Pons (tissue), 1 donor: ENCODE measurements around the gene POLN.
A peak's percentile ranks its signal among the peaks of the same experiment; 100 is the strongest.
"Not testable (repeated sequence)": the region's sequence is repeated elsewhere in the genome, so short reads cannot be mapped to it uniquely, and the experiment has no call there.

ENCODE experiments used
- DNase-seq: peaks from one replicate; pipeline ENCODE4 v3.0.0-alpha.2; 2016; ENCODE audit warnings: low spot score

POLN gene

DNA sequence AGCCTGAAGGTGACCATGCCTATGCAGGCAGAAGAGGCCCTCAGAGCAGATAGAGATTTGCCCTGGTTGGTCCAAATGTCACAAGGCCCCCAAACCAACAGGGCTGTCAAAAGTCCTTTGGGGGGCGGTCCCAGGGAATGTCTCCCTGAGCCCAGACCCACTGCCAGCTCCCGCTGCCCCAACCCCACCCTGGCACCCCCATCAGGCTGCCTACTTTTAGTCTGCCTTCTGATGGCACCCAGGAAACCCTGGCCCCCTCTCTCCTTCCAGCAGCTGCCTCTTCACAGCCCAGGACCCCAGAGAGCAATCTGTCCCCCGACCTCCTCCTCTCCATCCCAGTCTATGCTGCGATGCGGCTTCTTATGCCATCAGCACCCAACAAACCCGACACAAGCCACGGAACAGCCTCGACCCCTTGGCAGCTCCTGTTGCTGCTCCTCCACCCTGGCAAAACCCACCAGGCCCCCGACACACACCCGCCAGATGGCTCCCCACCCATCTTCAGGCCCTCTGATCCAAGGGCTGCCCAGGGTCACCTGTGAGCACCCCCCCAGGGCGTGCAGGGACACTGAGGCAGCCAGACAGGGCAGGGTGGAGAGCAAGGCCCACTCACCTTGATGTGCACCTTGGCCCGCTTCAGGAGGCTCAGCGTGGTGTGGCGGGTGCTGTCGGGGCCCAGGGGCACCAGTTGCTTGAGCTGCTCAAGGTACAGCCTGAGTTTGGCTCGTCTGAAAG is 10.0 kb upstream of the POLN start:
- no peak for DNase-seq

DNA sequence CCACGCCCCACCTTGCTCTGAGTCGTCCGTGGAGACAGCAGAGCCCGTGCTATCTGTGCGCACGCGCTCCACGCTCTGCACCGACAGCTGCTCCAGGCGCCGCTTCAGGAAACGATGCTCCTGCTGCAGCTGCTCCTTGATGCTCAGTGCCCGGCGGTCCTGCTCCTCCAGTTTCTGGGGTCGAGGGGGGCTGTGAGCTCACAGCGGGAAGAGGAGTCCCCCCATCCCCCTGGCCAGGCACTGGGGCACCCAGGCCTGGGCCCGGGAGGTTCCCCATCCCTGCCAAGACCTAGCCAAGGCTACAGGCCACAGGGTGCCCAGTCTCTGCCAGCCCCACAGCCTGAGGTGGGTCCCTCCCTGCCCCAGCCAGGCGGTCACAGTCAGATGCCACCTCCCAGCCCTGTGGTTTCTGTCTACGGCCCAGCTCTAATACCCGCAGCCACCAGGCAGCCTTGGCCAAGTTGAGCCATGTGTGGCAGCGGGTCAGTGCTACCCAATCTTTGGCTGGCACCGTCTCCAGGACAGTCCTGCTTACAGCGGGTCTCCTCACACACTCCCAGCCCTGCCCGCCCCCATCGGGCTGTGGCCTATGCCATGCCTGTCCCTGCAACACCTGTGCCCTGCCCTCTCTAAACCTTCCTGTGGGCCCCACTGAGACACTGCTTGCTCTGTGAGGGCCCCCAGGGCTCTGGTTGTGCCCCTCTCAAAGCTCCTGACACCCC is 9.3 kb upstream of the POLN start:
- no peak for DNase-seq

DNA sequence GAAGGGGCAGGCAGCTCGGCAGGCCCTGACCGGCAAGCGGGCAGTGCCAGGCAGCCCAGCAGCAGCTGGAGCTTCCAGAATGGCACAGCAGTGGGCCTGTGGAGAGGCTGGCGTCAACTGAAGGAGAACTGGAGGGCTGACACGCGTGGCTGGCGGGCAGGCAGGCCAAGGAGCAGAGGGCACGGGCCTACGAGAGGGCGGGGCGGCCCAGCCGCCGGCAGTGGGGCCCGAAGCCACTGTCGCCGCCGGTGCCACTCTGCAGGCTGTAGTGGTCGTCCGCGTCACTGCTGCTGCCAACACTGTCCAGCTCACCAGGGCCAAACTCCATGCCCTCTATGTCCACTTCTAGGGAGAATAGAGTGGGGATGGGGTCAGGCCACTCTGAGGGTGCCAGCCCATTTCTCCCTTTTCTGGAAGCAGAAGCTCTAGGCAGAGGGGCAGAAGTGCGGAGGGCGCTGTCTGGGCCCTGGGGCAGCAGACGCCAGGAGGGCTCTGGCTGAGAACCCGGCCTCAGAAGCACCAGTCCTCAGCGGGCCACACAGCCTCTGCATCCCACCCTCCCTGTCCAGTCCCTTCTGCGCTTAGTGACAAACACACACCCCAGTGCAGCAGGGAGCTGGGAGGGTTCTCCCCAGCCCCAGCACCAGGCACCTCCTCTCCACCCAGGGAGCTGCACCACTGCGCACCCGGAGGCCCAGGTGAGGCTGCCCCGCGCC is 8.6 kb upstream of the POLN start:
- no peak for DNase-seq

DNA sequence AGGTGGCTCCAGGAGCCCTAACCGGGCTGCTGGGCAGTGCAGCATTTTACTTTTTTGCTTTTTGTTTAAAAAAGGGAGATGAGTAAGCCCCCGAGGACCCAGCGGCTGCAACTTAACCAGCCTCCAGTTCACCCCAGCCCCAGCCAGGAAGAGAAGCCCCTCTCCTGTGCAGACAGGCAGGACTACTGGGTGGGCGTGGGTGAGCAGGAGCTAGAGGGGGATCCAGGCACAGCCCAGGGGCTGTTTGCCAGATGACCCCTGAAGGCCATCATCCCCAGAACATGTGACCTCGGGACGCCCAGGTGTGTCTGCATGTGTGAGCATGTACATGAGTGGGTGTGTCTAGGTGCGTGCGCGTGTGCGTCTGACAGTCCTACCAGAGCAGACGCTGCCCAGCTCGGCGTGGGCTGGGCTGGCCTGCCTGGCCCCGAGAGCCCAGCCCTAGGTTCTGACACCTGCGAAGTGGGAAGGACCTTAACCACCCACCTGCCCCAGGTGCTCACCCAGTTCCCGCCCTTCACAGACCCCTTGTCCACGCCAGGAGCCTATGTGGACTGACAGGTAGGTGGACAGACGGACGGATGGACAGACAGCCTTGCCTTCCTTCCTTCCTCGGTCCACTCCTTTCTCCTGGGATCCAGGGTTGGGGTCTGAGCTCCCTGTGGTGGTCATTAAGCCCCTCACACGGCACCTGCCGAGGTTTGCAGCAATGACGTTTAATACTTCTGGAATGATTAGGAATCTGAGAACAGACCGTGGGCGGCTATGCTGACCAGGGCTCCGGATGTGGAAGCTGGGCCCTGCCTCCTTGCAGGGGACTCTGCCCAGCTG is 7.8 kb upstream of the POLN start:
- DNase-seq = no peak

DNA sequence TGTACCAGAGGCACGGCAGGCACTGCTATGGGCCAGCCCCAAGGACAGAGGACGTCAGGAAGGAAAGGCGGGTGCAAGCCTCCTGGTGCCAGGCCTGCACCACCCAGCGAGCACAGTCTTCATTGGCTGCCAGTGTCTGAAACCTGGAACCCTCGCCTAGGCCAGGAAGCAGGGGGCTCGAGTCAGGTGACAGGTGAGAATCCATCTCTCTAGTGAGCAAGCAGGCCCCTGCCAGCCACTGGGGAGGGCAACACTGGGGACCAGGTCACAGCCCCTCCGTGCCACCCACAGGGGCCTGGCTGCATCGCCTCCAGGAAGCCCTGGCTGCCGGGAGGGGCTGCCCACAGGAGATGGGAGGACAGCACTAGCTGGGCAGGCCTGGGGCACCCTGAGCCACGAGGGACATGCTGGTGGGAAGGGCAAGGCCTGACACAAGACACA is 6.9 kb upstream of the POLN start:
- DNase-seq = no peak

DNA sequence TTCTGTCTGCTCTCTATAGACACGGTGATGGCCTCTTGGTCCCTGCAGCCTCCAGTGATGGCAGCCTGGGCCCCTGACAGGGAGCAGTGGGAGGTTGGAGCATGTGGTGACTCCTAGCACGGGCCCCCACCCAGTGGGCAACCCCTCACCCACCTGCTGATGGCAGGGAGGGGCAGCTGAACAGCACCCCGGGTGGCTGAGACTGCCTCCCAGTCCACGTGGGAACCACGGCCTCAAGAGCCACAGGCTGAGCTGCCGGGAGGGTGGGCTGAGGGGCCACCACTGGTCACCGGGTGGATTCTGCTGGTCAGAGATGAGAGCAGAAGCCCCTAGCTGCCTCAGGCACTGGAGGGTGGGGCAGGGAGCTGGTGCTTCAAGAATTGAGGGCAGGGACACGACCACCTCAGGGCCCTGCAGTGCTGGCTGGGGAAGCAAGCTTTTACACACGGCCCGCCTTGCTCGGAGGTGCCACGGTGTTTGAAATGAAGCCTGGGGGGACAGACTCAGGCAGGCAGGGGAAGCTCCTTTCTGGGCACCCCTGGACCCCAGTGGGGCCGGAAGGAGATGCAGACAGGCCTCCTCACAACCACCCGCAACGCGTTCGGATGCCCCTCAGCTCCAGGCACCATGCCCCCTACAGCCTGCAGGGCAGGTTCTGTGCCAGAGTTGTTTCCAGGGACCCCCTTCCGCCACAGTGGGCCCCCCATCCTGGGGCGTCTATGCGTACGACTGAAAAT is 6.3 kb upstream of the POLN start:
- DNase-seq = no peak

DNA sequence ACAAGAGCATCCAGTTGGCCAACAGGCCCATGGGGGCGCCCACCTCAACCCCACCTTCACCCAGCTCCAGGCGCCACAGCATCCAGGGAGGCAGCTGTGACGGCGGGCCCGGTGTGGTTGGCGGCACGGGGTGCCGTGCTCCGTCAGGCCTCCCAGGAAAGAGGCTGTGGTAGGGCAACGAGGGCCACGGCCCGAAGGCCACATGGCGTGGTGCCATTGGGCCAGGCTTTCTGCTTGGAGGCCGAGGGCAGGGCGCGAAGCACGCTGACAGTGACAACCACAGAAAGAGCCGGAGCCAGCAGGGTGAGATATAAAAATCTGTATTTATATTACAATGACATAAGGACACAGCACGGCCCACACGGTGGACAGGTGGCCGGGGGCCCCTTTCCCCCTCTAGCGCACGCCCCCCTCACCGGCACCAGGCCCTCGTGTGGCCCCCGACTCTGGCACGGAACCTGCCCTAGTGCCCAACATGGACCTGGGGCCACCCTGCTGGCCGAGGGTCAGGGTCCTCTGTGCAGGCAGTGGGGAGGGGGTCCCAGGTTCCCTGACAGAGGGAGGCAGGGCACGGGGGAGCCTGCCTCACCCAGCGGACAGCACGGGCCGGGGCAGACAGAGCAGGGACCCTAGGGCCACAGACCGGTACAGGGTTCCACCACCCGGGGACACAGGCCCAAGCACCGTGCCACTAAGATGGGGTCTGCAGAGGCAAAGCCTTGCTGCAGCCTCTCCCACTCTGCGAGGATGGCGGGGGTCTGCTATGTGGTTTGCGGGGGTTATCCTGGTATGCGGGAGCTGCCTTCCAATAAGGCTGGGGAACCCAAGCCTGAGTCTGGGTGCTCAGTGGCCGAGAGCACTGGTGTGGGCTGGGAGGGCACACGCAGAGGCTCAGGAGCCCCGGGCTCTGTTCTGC is 5.5 kb upstream of the POLN start:
- no peak for DNase-seq

DNA sequence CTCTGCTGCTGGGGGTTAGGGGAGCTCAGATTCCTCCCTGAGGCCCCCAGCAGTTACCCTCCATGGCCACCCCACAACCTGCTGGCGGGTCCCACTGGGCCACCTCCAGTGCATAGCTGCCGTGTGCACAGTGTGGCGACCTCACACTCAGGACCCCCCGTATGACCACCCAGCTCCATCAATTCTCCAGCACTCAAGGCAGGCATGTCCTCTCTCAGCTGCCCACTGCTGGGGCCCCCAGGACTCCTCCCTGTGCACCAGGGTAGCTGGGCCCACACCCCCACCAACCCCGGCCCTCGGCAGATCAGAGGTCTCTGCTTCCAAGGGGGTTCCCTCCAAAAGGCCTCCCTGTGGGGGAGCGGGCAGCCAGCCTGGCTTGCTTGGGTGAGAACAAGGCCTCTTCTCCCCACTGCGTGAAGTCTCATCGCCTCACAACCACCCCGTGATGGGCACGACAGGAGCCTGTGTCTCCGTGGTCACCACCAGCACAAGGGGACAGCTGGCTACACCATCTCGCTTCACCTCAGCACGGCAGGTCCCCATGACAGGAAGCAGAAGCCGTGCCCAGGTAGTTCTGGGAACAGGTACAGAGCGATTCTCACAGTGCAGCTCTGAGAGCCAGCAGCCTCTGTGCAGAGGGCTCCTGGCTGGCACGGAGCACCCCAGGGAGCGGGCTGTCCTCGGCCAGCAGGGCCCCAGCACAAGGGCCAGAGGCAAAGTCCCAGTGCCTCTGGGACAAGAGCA is 4.6 kb upstream of the POLN start:
- DNase-seq = no peak

DNA sequence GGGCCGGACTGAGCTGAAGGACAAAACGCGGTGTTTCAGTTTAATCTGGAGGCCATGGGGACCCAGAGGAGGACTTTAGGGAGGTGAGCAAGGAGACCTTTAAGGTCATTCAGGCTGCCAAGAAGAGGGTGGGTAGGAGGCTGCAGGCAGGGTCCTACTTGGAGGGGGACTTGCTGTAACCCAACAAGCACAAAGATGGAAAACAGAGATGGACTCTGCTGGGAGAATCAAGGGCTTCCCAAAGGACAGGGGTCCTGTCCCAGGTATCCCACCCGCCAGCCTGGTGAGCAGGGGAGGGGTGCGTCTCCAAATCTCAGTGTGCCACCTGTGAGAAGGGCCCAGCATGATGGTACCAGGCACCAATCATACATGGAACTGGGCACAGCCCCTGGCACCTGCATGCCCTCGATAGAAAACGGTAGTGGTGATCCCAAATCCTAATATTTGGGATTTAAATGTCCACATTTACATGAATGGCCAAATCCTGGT is 3.9 kb upstream of the POLN start:
- DNase-seq = no peak

DNA sequence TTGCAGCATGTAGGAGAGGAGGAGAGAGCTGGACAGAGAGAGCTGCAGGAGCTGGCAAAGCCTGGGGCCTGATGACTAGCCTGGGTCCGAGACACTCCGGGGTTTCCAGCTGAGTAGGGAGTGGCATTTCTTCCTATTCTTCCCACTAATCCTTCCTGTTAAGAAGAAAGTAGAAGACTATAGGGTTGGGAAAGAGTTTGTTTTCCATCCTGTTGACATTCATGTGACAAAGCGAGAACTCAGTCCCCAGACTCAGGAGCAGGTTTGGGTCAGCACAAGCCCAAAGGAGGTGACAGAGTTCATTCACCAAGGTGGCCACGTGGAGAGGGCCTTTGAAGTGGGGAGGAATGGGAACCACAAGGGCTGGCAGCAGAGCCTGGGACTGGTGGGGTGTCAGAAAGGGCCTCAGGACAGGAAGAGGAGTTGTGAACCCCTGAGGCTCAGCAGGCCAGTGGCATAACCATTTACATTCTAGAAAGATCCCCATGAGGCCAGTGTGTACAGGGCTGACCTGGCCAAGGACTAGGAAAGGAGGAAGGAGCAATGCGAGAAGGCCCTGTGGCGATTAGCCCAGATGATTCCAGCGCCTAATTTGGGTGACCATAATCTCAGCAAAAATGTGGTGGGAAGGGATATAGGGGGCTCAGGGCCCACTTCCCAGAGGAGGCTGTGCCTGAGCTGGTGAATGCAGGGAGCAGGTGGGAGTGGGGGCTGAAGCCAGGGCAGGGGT is 3.3 kb upstream of the POLN start:
- DNase-seq = no peak

DNA sequence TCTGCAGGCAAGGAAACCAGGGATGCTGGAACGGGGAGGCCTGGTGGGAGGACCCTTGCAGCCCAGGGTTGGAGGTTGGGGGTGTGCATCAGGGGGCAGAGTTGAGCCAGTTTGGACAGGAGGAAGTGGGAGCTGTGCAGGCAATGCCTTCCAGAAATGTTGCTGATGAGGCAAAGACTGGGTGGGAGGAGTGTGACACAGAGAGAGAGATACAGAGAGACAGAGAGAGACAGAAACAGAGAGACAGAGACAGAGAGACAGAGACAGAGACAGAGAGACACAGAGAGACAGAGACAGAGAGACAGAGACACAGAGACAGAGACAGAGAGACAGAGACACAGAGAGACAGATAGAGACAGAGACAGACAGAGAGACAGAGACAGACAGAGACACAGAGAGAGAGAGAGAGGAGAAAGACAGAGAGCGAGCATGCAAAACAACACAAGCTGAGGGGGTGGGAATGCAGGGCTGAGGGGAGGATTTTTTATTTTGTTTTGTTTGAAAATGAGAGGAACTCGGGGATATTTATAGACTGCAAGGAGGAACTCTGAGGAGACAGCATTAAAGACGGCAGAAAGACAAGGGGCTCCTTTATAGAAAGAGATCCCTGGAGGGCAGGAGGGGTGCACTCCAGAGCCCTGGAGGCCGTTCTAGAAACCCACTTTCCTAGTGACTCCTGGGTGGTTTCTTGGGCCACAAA is 1.9 kb upstream of the POLN start:
- peak; percentile 79 for DNase-seq

DNA sequence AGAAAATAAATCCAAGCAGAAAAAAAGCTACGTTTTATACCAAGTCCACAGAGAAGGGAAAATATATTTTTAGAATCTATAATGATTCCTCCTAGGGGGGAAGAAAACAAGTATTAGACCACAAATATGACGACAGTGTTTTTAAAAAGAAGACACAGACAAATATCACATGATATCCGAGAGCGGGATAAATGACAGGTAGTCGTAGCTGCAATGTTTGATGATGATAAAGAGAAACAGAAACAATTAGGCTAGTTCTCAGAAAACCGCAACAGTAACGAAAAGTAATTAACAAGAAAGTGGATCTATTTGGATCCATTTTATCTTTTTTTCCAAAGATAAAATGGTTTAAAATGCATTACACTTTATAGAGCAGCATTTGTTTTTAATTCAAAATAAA is 918 bp downstream of the POLN start:
- no peak for DNase-seq

DNA sequence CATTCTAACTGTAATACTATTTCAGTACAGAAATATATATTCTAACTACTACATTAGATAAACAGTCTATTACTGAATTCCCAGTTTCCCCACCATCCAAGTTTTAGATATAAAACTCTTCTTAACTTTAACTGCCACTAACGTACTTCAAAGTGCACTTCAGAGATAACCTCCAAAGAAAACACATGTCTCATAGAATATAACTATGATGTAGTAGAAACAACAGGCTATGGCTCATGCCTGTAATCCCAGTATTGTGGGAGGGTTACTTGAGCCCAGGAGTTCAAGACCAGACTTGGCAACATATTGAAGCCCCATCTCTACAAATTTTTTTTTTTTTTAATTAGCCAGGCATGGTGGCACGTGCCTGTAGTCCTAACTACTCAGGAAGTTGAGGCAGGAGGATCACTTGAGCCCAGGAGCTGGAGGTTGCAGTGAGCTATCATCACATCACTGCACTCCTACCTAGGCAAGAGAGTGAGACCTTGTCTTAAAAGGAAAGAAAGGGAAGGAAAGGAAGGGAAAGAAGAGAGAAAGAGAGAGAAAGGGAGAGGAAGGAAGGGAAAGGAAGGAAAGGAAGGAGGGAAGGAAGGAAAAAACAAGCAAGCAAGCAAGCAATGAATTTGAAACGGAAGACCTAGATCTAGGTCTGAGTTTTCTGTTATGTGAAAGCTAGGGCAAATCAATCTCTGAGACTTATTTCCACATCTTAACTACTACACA is 4.8 kb downstream of the POLN start:
- no peak for DNase-seq

DNA sequence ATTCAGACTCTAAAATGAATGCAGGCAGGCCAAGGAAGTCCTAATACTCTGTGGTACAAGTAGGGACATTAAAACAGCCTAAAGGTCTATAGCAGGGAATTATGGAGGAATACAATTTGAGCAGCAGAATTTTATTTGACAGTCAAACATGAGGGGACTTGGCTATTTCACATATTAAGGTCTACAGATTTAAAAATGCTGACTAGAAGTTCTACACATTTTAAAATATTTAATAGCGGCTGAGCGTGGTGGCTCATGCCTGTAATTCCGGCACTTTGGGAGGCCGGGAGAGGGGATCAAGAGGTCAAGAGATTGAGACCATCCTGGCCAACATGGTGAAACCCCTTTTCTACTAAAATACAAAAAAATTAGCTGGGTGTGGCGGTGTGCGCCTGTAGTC is 10.8 kb downstream of the POLN start:
- DNase-seq = no peak

DNA sequence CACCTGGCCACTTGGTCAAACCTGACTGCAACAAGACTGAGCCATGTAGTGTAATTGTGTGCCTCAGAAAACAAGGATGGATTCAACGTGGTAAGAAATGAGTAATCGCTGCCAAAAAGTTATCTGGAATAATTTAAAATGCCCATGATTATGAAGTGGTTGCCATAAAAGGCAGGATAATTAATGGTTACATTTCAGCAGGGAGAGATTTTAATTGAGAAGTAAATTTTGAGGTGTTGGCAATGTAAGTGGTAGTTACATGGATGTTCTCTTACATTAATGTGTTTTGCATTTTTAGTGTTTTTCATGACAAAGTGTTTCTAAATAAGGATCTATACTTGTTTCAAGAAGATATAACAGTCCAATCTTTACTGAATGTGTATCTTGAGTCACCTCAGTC is 15.7 kb downstream of the POLN start:
- DNase-seq = no peak

DNA sequence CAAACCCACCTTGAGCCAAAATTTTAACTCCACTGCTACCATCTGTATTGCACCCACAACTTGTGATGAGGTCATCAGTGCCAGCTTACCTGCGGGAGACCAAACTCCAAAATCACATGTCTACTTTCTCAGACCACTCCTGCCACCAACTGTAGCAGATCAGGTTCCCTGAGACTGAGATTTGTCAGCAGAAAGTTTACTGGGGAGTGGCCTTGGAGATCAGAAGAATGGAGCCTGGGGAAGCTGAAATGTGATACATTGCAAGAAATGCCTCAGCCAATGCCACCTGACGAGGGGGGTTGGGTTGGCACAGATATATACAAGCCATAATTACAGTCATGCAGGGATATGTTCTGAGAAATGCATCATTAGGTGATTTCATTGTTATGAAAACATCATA is 19.1 kb downstream of the POLN start:
- no peak for DNase-seq

DNA sequence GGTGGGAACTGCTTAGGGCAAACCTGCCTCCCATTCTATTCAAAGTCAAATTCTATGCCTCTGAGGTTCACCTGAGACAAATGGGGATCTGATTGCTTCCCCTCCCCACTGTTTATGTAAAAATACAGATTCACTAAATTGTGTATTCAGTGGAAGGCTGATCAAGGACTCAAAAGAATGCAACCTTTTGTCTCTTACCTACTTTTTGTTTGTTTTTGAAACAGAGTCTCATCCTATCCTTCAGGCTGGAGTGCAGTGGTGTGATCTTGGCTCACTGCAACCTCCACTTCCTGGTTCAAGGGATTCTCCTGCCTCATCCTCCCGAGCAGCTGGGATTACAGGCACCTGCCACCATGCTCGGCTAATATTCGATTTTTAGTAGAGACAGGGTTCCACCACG is 20.5 kb downstream of the POLN start:
- not testable (repeated sequence) for DNase-seq
